KMS-11 (cell line): ENCODE measurements around the gene AGFG2.

Source experiments
- H2AFZ ChIP-seq: fragments of 200-600 bp; sonication (generic); 2 replicates; pipeline ENCODE4 v1.6.1; 2016; ENCODE audit warnings: antibody characterized with exemption, mixed run types, low read depth
- H3K27ac ChIP-seq: fragments of 200-600 bp; sonication (generic); 2 replicates; pipeline ENCODE4 v1.6.1; 2016; ENCODE audit warnings: mild to moderate bottlenecking, mixed run types
- H3K27me3 ChIP-seq: fragments of 200-600 bp; sonication (generic); 2 replicates; pipeline ENCODE4 v1.6.1; 2017; ENCODE audit warnings: mild to moderate bottlenecking, low read depth, mixed run types, moderate library complexity; ENCODE audit not compliant: insufficient read depth
- H3K36me3 ChIP-seq: fragments of 200-600 bp; sonication (generic); 2 replicates; pipeline ENCODE4 v1.6.1; 2017; ENCODE audit warnings: mild to moderate bottlenecking, mixed run types; ENCODE audit not compliant: insufficient read depth
- H3K4me1 ChIP-seq: fragments of 200-600 bp; sonication (generic); 2 replicates; pipeline ENCODE4 v1.6.1; 2016; ENCODE audit warnings: mild to moderate bottlenecking, low read depth, mixed run types; ENCODE audit not compliant: poor library complexity, severe bottlenecking
- H3K4me2 ChIP-seq: fragments of 200-600 bp; sonication (generic); 2 replicates; pipeline ENCODE4 v1.7.0; 2016; ENCODE audit warnings: mild to moderate bottlenecking, mixed run types
- H3K4me3 ChIP-seq: fragments of 200-600 bp; sonication (generic); IDR thresholded peaks from 2 replicates; pipeline ENCODE4 v1.6.1; 2017; ENCODE audit warnings: low read depth, low read length, mixed read lengths; ENCODE audit not compliant: insufficient read depth
- H3K79me2 ChIP-seq: fragments of 200-600 bp; sonication (generic); 2 replicates; pipeline ENCODE4 v1.6.1; 2016; ENCODE audit warnings: low read depth, mixed run types; ENCODE audit not compliant: insufficient read depth
- H3K9ac ChIP-seq: fragments of 200-600 bp; sonication (generic); 2 replicates; pipeline ENCODE4 v1.6.1; 2016; ENCODE audit warnings: mild to moderate bottlenecking, mixed run types
- H4K20me1 ChIP-seq: fragments of 200-600 bp; sonication (generic); 2 replicates; pipeline ENCODE4 v1.6.1; 2016; ENCODE audit warnings: mild to moderate bottlenecking, mixed run types; ENCODE audit not compliant: insufficient read depth
- CTCF ChIP-seq: fragments of 200-600 bp; sonication (generic); conservative IDR thresholded peaks from 2 replicates; pipeline ENCODE4 v1.6.1; 2017; ENCODE audit warnings: low read depth, mild to moderate bottlenecking, antibody characterized with exemption, low read length, moderate library complexity, mixed read lengths

The AGFG2 gene

GRCh38 chr7:100538654-100539435 lies at the start of gene AGFG2:
TSS of gene AGFG2 (plus strand) at chr7:100539203. CDS start at chr7:100539347, 144 bp downstream.
- H3K4me2 ChIP-seq = peak within 1 kb of the TSS; percentile 95
- peak within 1 kb of the TSS; percentile 90 for H2AFZ ChIP-seq
- H3K4me3 ChIP-seq = no peak within 1 kb of the TSS
- no peaks in the 10 kb centered on the region for H3K79me2 ChIP-seq
- no peaks in the 10 kb centered on the region for H3K36me3 ChIP-seq
- no peak for TF ChIP-seq CTCF
- peak within 1 kb of the TSS; percentile 42 for H3K27ac ChIP-seq
- no peaks in the 10 kb centered on the region for H4K20me1 ChIP-seq
- H3K4me1 ChIP-seq = peaks cover 15% of the 10 kb centered on the region
- H3K27me3 ChIP-seq = no peaks in the 10 kb centered on the region
- H3K9ac ChIP-seq = peak within 1 kb of the TSS; percentile 33; the same call in 1 of the 2 replicates

- Histone ChIP-seq H4K20me1 (no peaks in the 10 kb centered on the region), H3K27ac (no peak overlapping the region), H3K79me2 (no peaks in the 10 kb centered on the region), H3K27me3 (peaks cover 7% of the 10 kb centered on the region; the same call in 1 of the 2 replicates), H3K4me1 (peaks cover 12% of the 10 kb centered on the region), H2AFZ (no peak overlapping the region), H3K9ac (no peak overlapping the region), H3K4me2 (no peak overlapping the region), H3K4me3 (no peak overlapping the region), H3K36me3 (no peaks in the 10 kb centered on the region)
- TF ChIP-seq CTCF = no peak
These were observed 49.2 kb upstream of the AGFG2 start for GRCh38 chr7:100489824-100490223.

GRCh38 chr7:100490483-100491191 lies 48.4 kb upstream of the AGFG2 start:
- TF ChIP-seq CTCF = no peak
- no peak overlapping the region for H3K27ac ChIP-seq
- H3K4me2 ChIP-seq = no peak overlapping the region
- peaks cover 12% of the 10 kb centered on the region for H3K4me1 ChIP-seq
- H4K20me1 ChIP-seq = no peaks in the 10 kb centered on the region
- H2AFZ ChIP-seq = no peak overlapping the region
- H3K27me3 ChIP-seq = peaks cover 7% of the 10 kb centered on the region; the same call in 1 of the 2 replicates
- H3K4me3 ChIP-seq = no peak overlapping the region
- H3K36me3 ChIP-seq = no peaks in the 10 kb centered on the region
- no peak overlapping the region for H3K9ac ChIP-seq
- H3K79me2 ChIP-seq = no peaks in the 10 kb centered on the region

- Histone ChIP-seq H2AFZ (no peak overlapping the region), H3K79me2 (no peaks in the 10 kb centered on the region), H3K9ac (no peak overlapping the region), H3K27me3 (peaks cover 7% of the 10 kb centered on the region; the same call in 1 of the 2 replicates), H3K4me1 (peaks cover 12% of the 10 kb centered on the region), H3K4me3 (no peak overlapping the region), H3K36me3 (no peaks in the 10 kb centered on the region), H3K4me2 (no peak overlapping the region), H4K20me1 (no peaks in the 10 kb centered on the region), H3K27ac (no peak overlapping the region)
- no peak for TF ChIP-seq CTCF
These were observed 47.8 kb upstream of the AGFG2 start for GRCh38 chr7:100491192-100491578.
